HEK293T (cell line): ENCODE results near the gene CACNB1.

Experiments used
- ARNT ChIP-seq: fragments of 450-650 bp; IDR thresholded peaks from 2 replicates; pipeline ENCODE4 v1.6.1; 2017; ENCODE audit warnings: mild to moderate bottlenecking
- BHLHE40 ChIP-seq: fragments of 450-650 bp; IDR thresholded peaks from 2 replicates; pipeline ENCODE4 v1.6.1; 2016; ENCODE audit warnings: mild to moderate bottlenecking, moderate library complexity, borderline replicate concordance
- ELF4 ChIP-seq: fragments of 450-650 bp; IDR thresholded peaks from 2 replicates; pipeline ENCODE4 v1.6.1; 2017; ENCODE audit warnings: antibody characterized with exemption
- FOXA1 ChIP-seq: fragments of 450-650 bp; IDR thresholded peaks from 2 replicates; pipeline ENCODE4 v1.6.1; 2016; ENCODE audit warnings: mild to moderate bottlenecking
- FOXK2 ChIP-seq: fragments of 450-650 bp; IDR thresholded peaks from 2 replicates; pipeline ENCODE4 v1.6.1; 2016; ENCODE audit warnings: mild to moderate bottlenecking
- FOXM1 ChIP-seq: fragments of 450-650 bp; IDR thresholded peaks from 2 replicates; pipeline ENCODE4 v1.6.1; 2017; ENCODE audit warnings: mild to moderate bottlenecking, borderline replicate concordance
- L3MBTL2 ChIP-seq: fragments of 450-650 bp; conservative IDR thresholded peaks from 2 replicates; pipeline ENCODE4 v1.6.1; 2016; ENCODE audit warnings: mild to moderate bottlenecking
- LEF1 ChIP-seq: fragments of 450-650 bp; IDR thresholded peaks from 2 replicates; pipeline ENCODE4 v1.6.1; 2017; ENCODE audit warnings: mild to moderate bottlenecking, borderline replicate concordance
- NFRKB ChIP-seq: fragments of 450-650 bp; IDR thresholded peaks from 2 replicates; pipeline ENCODE4 v1.6.1; 2016; ENCODE audit warnings: mild to moderate bottlenecking, moderate library complexity
- SP1 ChIP-seq: fragments of 450-650 bp; IDR thresholded peaks from 2 replicates; pipeline ENCODE4 v1.6.1; 2017
- SUZ12 ChIP-seq: fragments of 450-650 bp; IDR thresholded peaks from 2 replicates; pipeline ENCODE4 v1.6.1; 2016; ENCODE audit warnings: mild to moderate bottlenecking
- TARDBP ChIP-seq: fragments of 450-650 bp; IDR thresholded peaks from 2 replicates; pipeline ENCODE4 v1.6.1; 2016
- ZNF384 ChIP-seq: fragments of 450-650 bp; IDR thresholded peaks from 2 replicates; pipeline ENCODE4 v1.6.1; 2016
- TF ChIP-seq, protein P1 (sequence below): fragments of 450-650 bp; IDR thresholded peaks from 2 replicates; pipeline ENCODE4 v1.6.1; 2016

DNA sequence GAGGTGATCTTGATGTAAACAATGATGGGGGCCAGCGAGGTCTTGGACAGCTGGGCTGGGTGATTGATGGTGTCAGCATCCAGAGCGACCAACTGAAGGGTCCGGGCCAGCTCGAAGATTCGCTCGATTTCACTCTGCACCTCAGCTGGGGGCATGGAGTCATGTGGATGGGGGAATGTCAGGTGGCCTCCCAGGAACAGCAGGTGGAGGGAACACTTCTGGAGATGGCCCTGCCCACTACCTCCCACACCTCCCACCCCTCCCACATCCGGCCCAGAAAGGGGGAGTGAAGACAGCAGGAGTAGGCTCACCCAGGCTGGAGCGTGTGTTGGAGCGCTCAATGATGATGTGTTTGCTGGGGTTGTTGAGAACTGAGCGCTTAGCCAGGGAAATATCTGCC is 13.7 kb downstream of the CACNB1 start:
- no peak for TF ChIP-seq ELF4
- no peak for TF ChIP-seq FOXA1
- TF ChIP-seq, protein P1, sequence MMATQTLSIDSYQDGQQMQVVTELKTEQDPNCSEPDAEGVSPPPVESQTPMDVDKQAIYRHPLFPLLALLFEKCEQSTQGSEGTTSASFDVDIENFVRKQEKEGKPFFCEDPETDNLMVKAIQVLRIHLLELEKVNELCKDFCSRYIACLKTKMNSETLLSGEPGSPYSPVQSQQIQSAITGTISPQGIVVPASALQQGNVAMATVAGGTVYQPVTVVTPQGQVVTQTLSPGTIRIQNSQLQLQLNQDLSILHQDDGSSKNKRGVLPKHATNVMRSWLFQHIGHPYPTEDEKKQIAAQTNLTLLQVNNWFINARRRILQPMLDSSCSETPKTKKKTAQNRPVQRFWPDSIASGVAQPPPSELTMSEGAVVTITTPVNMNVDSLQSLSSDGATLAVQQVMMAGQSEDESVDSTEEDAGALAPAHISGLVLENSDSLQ: no peak
- TF ChIP-seq SP1: no peak
- no peak for TF ChIP-seq FOXM1
- no peak for TF ChIP-seq SUZ12
- TF ChIP-seq L3MBTL2: no peak
- no peak for TF ChIP-seq LEF1
- TF ChIP-seq TARDBP: no peak
- no peak for TF ChIP-seq FOXK2
- TF ChIP-seq BHLHE40: no peak
- TF ChIP-seq ARNT: no peak
- no peak for TF ChIP-seq ZNF384
- TF ChIP-seq NFRKB: no peak
